Panc1 (cell line): ENCODE data around the gene AOAH.

Experiments used
- POLR2AphosphoS5 ChIP-seq: IDR thresholded peaks from 2 replicates; pipeline ENCODE4 v1.6.1; 2012; ENCODE audit warnings: mild to moderate bottlenecking, low read depth, low read length, moderate library complexity
- REST ChIP-seq, 2 experiments: IDR thresholded peaks; 2 replicates each; pipeline ENCODE4 v1.6.1; 2011 to 2012; ENCODE audit warnings: low read depth in 2 of 2, control low read depth in 1 of 2, low read length in 1 of 2, mild to moderate bottlenecking in 1 of 2, moderate library complexity in 1 of 2; ENCODE audit not compliant: insufficient read depth in 1 of 2
- SIN3A ChIP-seq: IDR thresholded peaks from 2 replicates; pipeline ENCODE4 v1.6.1; 2012; ENCODE audit warnings: low read depth, mild to moderate bottlenecking, low read length, moderate library complexity, borderline replicate concordance; ENCODE audit not compliant: insufficient read depth
- TCF7L2 ChIP-seq: IDR thresholded peaks from 2 replicates; pipeline ENCODE4 v1.6.1; 2011; ENCODE audit warnings: mild to moderate bottlenecking, low read depth, low read length, inconsistent platforms
- TF ChIP-seq, protein P1 (sequence below): fragments of 450-650 bp; IDR thresholded peaks from 2 replicates; pipeline ENCODE4 v1.5.1; 2017; ENCODE audit warnings: mild to moderate bottlenecking

GRCh38 chr7:36642010-36642409 lies 82.3 kb downstream of the AOAH start:
- TF ChIP-seq, protein P1, sequence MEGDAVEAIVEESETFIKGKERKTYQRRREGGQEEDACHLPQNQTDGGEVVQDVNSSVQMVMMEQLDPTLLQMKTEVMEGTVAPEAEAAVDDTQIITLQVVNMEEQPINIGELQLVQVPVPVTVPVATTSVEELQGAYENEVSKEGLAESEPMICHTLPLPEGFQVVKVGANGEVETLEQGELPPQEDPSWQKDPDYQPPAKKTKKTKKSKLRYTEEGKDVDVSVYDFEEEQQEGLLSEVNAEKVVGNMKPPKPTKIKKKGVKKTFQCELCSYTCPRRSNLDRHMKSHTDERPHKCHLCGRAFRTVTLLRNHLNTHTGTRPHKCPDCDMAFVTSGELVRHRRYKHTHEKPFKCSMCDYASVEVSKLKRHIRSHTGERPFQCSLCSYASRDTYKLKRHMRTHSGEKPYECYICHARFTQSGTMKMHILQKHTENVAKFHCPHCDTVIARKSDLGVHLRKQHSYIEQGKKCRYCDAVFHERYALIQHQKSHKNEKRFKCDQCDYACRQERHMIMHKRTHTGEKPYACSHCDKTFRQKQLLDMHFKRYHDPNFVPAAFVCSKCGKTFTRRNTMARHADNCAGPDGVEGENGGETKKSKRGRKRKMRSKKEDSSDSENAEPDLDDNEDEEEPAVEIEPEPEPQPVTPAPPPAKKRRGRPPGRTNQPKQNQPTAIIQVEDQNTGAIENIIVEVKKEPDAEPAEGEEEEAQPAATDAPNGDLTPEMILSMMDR: no peak
- TF ChIP-seq REST (IDR thresholded peaks at IDR 0.05; ENCODE audit: insufficient read depth in 1 of 2, low read depth in 2 of 2, low read length in 1 of 2): no peak
- no peak for TF ChIP-seq POLR2AphosphoS5
- TF ChIP-seq TCF7L2: no peak
- TF ChIP-seq SIN3A: no peak
